ENCODE results near the gene MMAB. TPM values are rescaled to one million over a fixed set of nuclear protein-coding genes. Genes with fewer than 3 reads are reported as not detected.

Gene MMAB
- total RNA-seq (2014; rRNA removed; shearing (Covaris generic); ENCODE audit: low replicate concordance) = 49.2 and 54.4 TPM in 2 replicates

- peak; percentile 97 for DNase-seq (ENCODE audit: low read depth)
- in situ Hi-C loops (cut with HindIII; ENCODE audit: low pct_unique_long_range_greater_than_20kb, low sequenced_read_pairs) = no loop called here
Measured at GRCh38 chr12:109573029-109573913, at the start of gene MMAB, which contains the start of gene MVK. Gene MMAB, minus strand, starts transcription at chr12:109573504. Its CDS starts 24 bp downstream, at chr12:109573480. Gene MVK, plus strand, starts transcription at chr12:109573794. Its CDS starts 1,029 bp downstream, at chr12:109574823.

- no peak for DNase-seq (ENCODE audit: low read depth)
- in situ Hi-C loops (cut with HindIII; ENCODE audit: low pct_unique_long_range_greater_than_20kb, low sequenced_read_pairs) = no loop called here
Measured at GRCh38 chr12:109621901-109622364, 48.6 kb upstream of the MMAB start.

GRCh38 chr12:109621211-109621694 lies 47.9 kb upstream of the MMAB start:
- in situ Hi-C loops (cut with HindIII; ENCODE audit: low pct_unique_long_range_greater_than_20kb, low sequenced_read_pairs) = no loop called here
- DNase-seq (ENCODE audit: low read depth) = no peak

GRCh38 chr12:109619002-109619604 lies 45.8 kb upstream of the MMAB start:
- in situ Hi-C loops (cut with HindIII; ENCODE audit: low pct_unique_long_range_greater_than_20kb, low sequenced_read_pairs) = no loop called here
- no peak for DNase-seq (ENCODE audit: low read depth)

DNA sequence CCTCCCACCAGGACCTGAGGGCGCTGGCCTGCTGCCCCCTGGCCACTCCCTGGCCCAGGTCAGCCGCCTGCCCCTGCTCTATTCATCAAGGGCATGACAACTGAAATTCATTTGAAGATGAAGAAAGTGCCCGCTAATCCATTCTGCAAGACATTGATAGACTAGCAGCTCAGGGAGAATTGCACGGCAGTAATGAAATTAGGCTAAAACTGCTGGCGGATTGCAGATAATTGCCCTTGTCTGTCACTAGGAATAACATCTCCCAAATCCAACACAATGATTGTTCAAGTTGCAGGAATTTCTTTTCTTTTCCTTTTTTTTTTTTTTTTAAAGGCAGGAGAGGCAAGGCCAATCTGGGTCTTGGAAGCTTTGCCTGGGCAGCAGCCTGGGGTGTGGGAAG lies 44.8 kb upstream of the MMAB start:
- in situ Hi-C loops (cut with HindIII; ENCODE audit: low pct_unique_long_range_greater_than_20kb, low sequenced_read_pairs) = no loop called here
- DNase-seq (ENCODE audit: low read depth) = no peak

GRCh38 chr12:109617491-109617890 lies 44.2 kb upstream of the MMAB start:
- no peak for DNase-seq (ENCODE audit: low read depth)
- in situ Hi-C loops (cut with HindIII; ENCODE audit: low pct_unique_long_range_greater_than_20kb, low sequenced_read_pairs) = no loop called here

DNA sequence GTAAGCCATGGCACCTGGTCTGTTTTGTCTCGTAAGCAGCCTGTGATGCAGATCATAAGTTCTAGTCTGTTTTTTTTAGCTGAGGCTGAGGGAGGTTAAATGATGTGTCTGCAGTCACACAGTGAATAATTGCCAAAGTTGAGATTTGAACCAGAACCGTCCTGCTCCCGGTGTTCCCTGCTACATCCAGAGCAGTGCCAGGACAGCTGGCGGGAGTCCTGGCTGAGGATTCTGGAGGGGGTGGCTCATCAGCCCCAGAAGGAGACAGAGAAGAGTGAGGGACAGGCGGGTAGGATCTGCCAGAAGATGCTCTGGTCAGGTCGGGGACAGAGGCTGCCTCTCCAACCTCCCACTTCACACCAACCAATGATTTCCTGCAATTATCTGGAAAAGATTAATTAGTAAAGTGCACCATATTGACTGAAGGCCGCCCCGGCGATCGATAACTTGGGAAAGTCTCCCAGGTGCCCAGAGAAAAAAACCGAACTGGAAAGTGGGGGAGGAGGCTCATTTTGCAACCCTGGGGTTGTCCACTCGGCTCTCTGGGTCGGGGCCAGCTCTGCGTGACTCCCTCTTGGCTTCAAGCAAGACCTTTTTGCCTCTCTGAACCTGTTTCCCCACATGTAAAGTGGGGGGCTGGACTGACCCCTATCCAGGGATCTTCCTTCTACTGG lies 42.4 kb upstream of the MMAB start:
- in situ Hi-C loops (cut with HindIII; ENCODE audit: low pct_unique_long_range_greater_than_20kb, low sequenced_read_pairs) = no loop called here

GRCh38 chr12:109613649-109614455 lies 40.5 kb upstream of the MMAB start:
- in situ Hi-C loops (cut with HindIII; ENCODE audit: low pct_unique_long_range_greater_than_20kb, low sequenced_read_pairs) = no loop called here
- no peak for DNase-seq (ENCODE audit: low read depth)

More for the DNA sequence above, 42.4 kb upstream of the MMAB start:
- no peak for DNase-seq (ENCODE audit: low read depth)

GRCh38 chr12:109612975-109613502 lies 39.7 kb upstream of the MMAB start:
- in situ Hi-C loops (cut with HindIII; ENCODE audit: low pct_unique_long_range_greater_than_20kb, low sequenced_read_pairs) = no loop called here
- no peak for DNase-seq (ENCODE audit: low read depth)

- in situ Hi-C loops (cut with HindIII; ENCODE audit: low pct_unique_long_range_greater_than_20kb, low sequenced_read_pairs) = no loop called here
- DNase-seq (ENCODE audit: low read depth) = no peak
Measured at GRCh38 chr12:109612003-109612402, 38.7 kb upstream of the MMAB start.

GRCh38 chr12:109611223-109611622 lies 37.9 kb upstream of the MMAB start:
- DNase-seq (ENCODE audit: low read depth) = no peak

GRCh38 chr12:109610523-109610922 lies 37.2 kb upstream of the MMAB start:
- in situ Hi-C loops (cut with HindIII; ENCODE audit: low pct_unique_long_range_greater_than_20kb, low sequenced_read_pairs) = no loop called here

More at GRCh38 chr12:109611223-109611622, 37.9 kb upstream of the MMAB start:
- in situ Hi-C loops (cut with HindIII; ENCODE audit: low pct_unique_long_range_greater_than_20kb, low sequenced_read_pairs) = no loop called here

DNA sequence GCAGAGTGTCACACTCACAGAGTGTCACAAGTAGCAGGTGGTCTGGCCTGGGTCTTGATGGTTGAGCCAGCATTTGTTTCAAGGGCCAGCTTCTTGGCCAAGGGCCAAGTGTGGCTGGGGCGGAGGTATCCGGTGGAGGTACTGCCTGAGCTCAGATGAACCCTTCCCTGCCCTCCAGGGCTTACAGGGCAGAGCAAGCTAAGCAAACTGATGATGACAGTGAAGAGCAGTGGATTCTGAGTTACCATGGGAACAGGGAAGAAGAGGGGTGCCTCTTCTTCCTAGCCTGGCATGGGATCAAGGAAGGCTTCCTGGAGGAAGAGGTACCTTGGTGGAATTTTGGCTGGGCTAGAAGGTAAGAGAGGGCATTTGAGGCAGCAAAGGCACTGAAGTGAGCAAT lies 36.0 kb upstream of the MMAB start:
- DNase-seq (ENCODE audit: low read depth) = no peak
- in situ Hi-C loops (cut with HindIII; ENCODE audit: low pct_unique_long_range_greater_than_20kb, low sequenced_read_pairs) = no loop called here

More at GRCh38 chr12:109610523-109610922, 37.2 kb upstream of the MMAB start:
- no peak for DNase-seq (ENCODE audit: low read depth)

GRCh38 chr12:109608793-109609192 lies 35.5 kb upstream of the MMAB start:
- DNase-seq (ENCODE audit: low read depth) = no peak
- in situ Hi-C loops (cut with HindIII; ENCODE audit: low pct_unique_long_range_greater_than_20kb, low sequenced_read_pairs) = no loop called here

- no peak for DNase-seq (ENCODE audit: low read depth)
- in situ Hi-C loops (cut with HindIII; ENCODE audit: low pct_unique_long_range_greater_than_20kb, low sequenced_read_pairs) = no loop called here
Measured at GRCh38 chr12:109608270-109608669, 35.0 kb upstream of the MMAB start.

DNA sequence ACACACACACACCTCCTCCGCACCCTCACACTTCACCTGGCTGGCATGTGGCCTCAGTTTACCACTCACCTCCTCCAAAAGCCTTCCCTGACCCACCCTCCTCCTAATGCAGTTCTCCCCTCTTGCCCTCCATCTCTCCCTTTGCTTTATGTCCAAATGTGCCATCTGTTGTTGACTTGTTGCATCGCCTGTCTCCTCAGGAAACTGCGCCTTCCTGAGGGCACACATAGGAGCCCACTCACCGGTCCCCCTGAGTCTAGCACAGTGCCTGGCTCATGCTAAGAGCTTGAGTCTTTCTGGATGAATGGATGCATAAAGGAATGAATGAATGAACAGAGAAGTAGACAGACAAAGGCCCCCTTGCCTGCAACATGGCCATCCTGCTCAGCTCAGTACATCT lies 34.3 kb upstream of the MMAB start:
- in situ Hi-C loops (cut with HindIII; ENCODE audit: low pct_unique_long_range_greater_than_20kb, low sequenced_read_pairs) = no loop called here
- DNase-seq (ENCODE audit: low read depth) = no peak

GRCh38 chr12:109606320-109607028 lies 33.2 kb upstream of the MMAB start:
- no peak for DNase-seq (ENCODE audit: low read depth)

More at GRCh38 chr12:109606320-109607028, 33.2 kb upstream of the MMAB start:
- in situ Hi-C loops (cut with HindIII; ENCODE audit: low pct_unique_long_range_greater_than_20kb, low sequenced_read_pairs) = no loop called here
